ENCODE measurements around the gene PACRG. TPM values are rescaled to one million over a fixed set of nuclear protein-coding genes. Genes with fewer than 3 reads are reported as not detected.

Gene PACRG
- total and polyA plus RNA-seq, 2 of the 4 experiments (the other 2 are of a cell fraction): not detected

GRCh38 chr6:163284151-163284550 is 556.4 kb downstream of the PACRG start:
- H3K9me3 ChIP-seq (ENCODE audit: control insufficient read depth, insufficient read depth, low read length): peaks cover 21% of the 10 kb centered on the region; the same call in 1 of the 2 replicates
- no peak for TF ChIP-seq MXI1 (IDR thresholded peaks at IDR 0.05; ENCODE audit: borderline replicate concordance, low read depth, low read length)
- TF ChIP-seq ELK1 (IDR thresholded peaks at IDR 0.05; ENCODE audit: borderline replicate concordance, low read depth, low read length): no peak
- in situ Hi-C loops (cut with MboI; ENCODE audit: low sequenced_read_pairs) (no loop called here), intact Hi-C loops (cut with micrococcal nuclease) (no loop called here), dilution Hi-C loops (cut with HindIII; ENCODE audit: low sequenced_read_pairs, unreplicated experiment) (no loop called here)
- BruUV-seq (replicated peaks): no TSS peak
- ChIA-PET POLR2A (ENCODE audit: unreplicated experiment) (no interaction called here), CTCF (no interaction called here)
- no peak overlapping the region for H4K8ac ChIP-seq (ENCODE audit: low read depth in 2 of 2, low read length in 2 of 2)
- DNase-seq: no peak
- H3K4ac ChIP-seq (ENCODE audit: low read depth, low read length): no peak overlapping the region
- no peaks in the 10 kb centered on the region for H3K4me1 ChIP-seq (ENCODE audit: control insufficient read depth, insufficient read depth, low read length)
- H2AK9ac ChIP-seq (replicated peaks; ENCODE audit: low read depth, low read length, poor library complexity): no peak overlapping the region
- no peak overlapping the region for H3K4me2 ChIP-seq (ENCODE audit: low read depth, low read length)
- no peak overlapping the region for H4K5ac ChIP-seq (ENCODE audit: low read depth, low read length)
- H3K56ac ChIP-seq (ENCODE audit: extremely low read depth, insufficient read depth, low read length): no peak overlapping the region
- no peak overlapping the region for H4K91ac ChIP-seq (ENCODE audit: insufficient read depth, low read depth, low read length)
- H3K79me1 ChIP-seq (ENCODE audit: low read depth in 1 of 2, low read length in 2 of 2): no peaks in the 10 kb centered on the region
- no peak overlapping the region for H3K4me3 ChIP-seq (ENCODE audit: insufficient read depth, low read depth, low read length)
- H3K36me3 ChIP-seq (ENCODE audit: control insufficient read depth, insufficient read depth, low read length): no peaks in the 10 kb centered on the region
- no peak overlapping the region for H3K9ac ChIP-seq (ENCODE audit: low read depth, low read length)
- no peak for ATAC-seq (ENCODE audit: low read depth)
- no peaks in the 10 kb centered on the region for H4K20me1 ChIP-seq (ENCODE audit: insufficient read depth, low read length)
- no peak overlapping the region for H2BK20ac ChIP-seq (ENCODE audit: low read depth, low read length)
- no CpG with 5 or more reads among the region's 5 CpGs for WGBS, 2 experiments (ENCODE audit: extremely low coverage in 2 of 2, insufficient read length in 1 of 2)
- no peak overlapping the region for H2AK5ac ChIP-seq (ENCODE audit: low read depth, low read length)
- no peak overlapping the region for H2BK15ac ChIP-seq (ENCODE audit: low read depth, low read length)
- no peak overlapping the region for H3K14ac ChIP-seq (replicated peaks; ENCODE audit: low read depth, low read length)
- H3K9me1 ChIP-seq (ENCODE audit: insufficient read depth, low read length): no peaks in the 10 kb centered on the region
- no peak overlapping the region for H3K23ac ChIP-seq (ENCODE audit: low read depth, low read length)
- no peaks in the 10 kb centered on the region for H3K27me3 ChIP-seq (ENCODE audit: control insufficient read depth, insufficient read depth, low read length)
- no peak overlapping the region for H2BK120ac ChIP-seq (ENCODE audit: low read depth, low read length)
- no peak overlapping the region for H3K18ac ChIP-seq (ENCODE audit: low read depth, low read length)
- H2AFZ ChIP-seq (replicated peaks; ENCODE audit: low read length, poor library complexity): no peak overlapping the region
- H3K27ac ChIP-seq (ENCODE audit: insufficient read depth, low read length): no peak overlapping the region
- H2BK5ac ChIP-seq (ENCODE audit: low read depth, low read length, poor library complexity, severe bottlenecking): no peak overlapping the region
